Activated CD4-positive, alpha-beta T cell treated with anti-CD3 and anti-CD28 coated beads, Interleukin-2, amount 50 U/mL, for 4 hours (primary cell): ENCODE measurements around the gene CORO1C.
A peak's percentile ranks its signal among the peaks of the same experiment; 100 is the strongest.
"Not testable (repeated sequence)": the region's sequence is repeated elsewhere in the genome, so short reads cannot be mapped to it uniquely, and the experiment has no call there.

ENCODE experiments used
- DNase-seq, 2 experiments: peaks; one replicate each; pipeline ENCODE4 v3.0.0-alpha.2; 2020

The CORO1C gene

GRCh38 chr12:108633081-108633533 is 98.2 kb downstream of the CORO1C start:
- DNase-seq = no peak

- not testable (repeated sequence) for DNase-seq
These were observed 100.1 kb downstream of the CORO1C start for GRCh38 chr12:108631261-108631660.

- no peak for DNase-seq
These were observed 100.7 kb downstream of the CORO1C start for GRCh38 chr12:108630481-108631207.

DNA sequence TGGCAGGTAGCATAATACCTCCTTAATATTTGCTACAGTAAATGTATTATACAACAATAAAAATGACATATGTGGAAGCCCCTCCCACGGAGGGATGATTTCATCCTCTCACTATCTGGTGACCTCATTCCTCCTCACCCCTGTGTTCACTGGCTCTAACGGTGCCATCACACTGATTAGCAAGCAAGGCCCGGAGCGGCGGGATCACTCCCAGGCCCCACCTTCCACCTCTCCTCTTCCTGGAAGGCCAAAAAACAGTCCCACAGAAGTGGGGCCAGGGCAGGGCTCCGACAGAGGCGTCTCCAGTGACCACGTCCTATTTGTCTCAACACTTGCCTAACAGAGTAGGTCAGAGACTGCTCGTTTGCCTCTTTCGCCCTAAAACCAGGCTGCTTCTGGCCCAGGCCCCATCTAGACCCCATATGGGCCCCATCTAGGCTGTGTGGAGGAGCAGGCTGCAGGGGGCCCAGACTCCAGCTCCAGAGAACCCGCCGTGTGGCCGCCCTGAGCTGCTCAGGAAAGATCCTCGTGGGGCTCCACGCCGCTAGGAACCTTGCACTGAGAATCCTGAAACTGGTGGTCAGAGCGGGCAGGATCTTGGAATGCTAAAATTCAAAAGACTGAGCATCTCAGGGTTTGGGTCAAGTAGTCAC is 101.4 kb downstream of the CORO1C start:
- peak; percentile 53 for DNase-seq

- DNase-seq = no peak
These were observed 102.2 kb downstream of the CORO1C start for GRCh38 chr12:108629151-108629550.

- DNase-seq = no peak
These were observed 104.0 kb downstream of the CORO1C start for GRCh38 chr12:108627134-108627920.

DNA sequence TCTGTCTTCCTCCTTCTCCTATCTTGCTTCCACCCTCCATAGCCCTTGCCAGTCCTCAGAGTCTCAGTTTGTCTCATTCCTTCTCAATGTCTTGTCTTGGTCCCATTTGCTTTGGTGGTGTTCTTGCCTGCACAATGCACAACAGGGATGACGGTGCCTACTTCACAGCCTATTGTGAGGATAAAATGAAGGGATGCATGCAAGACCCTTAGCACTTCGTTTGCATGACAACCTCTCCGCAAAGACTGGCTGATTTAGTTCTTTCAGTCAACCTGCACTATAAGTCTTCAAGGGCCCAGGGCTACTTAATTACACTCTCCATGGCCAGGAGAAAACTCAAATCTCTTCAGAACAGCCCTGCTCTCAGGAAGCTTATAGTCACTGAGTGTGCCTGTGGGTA is 106.1 kb downstream of the CORO1C start:
- DNase-seq = no peak

DNA sequence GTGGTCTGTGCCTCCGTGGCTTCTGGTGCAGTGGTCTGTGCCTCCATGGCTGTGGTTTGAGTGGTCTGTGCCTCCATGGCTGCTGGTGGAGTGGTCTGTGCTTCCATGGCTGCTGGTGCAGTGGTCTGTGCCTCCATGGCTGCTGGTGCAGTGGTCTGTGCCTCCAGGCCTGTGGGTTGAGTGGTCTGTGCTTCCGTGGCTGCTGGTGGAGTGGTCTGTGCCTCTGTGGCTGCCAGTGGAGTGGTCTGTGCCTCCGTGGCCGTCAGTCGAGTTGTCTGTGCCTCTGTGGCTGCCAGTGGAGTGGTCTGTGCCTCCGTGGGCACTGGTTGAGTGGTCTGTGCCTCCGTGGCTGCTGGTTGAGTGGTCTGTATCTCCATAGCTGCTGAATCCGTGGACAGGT is 107.7 kb downstream of the CORO1C start:
- no peak for DNase-seq

GRCh38 chr12:108622921-108623514 is 108.3 kb downstream of the CORO1C start:
- DNase-seq = no peak

DNA sequence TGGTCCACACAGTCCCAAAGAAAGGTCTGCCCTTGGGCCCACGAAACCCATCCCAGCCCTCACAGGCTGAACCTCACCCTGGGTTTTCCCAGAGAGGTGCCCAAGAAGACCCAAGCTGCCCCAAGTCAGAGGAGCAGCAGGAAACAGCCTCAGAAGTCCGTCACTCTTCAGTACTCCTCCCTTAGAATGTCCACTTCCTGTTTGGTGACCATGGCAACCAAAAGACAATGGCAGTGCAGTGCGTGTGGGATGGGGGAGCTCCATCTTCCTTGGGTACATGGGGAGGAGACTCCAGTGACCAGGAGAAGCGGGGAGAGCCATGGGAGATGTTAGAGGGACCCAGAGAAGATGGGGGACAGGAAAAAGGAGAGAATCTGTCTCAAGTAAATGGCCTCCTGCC is 108.9 kb downstream of the CORO1C start:
- no peak for DNase-seq

- no peak for DNase-seq
These were observed 110.2 kb downstream of the CORO1C start for GRCh38 chr12:108621161-108621560.

DNA sequence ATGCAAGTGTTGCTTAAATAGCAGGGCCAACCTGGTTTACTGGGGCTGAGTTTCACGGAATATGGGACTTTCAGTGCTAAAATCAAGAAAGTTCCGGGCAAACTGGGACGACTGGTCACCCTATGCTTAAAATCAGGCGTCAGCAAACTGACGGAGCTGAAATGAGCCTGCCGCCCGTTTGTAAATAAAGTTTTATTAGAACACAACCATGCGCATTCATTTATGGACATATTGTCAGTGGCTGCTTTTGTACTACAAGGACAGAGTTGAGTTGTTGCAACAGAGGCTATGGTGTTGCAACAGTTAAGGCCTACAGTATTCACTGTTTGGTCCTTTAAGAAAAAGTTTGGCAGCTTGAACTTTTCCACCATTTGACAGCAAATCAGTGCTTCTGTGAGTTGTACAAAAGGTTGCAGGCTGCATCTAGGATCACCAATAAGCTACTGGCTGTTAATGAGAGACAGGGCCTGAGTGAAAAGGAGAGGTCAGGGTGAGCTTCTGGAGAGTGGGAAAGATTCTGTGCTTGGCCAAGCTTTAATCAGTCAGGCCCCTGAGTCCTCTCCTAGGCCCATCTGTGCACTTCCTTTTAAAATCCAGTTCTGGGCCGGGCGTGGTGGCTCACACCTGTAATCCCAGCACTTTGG is 111.0 kb downstream of the CORO1C start:
- DNase-seq = no peak

GRCh38 chr12:108619369-108620160 is 111.8 kb downstream of the CORO1C start:
- DNase-seq = no peak

GRCh38 chr12:108618953-108619274 is 112.4 kb downstream of the CORO1C start:
- DNase-seq = not testable (repeated sequence)

DNA sequence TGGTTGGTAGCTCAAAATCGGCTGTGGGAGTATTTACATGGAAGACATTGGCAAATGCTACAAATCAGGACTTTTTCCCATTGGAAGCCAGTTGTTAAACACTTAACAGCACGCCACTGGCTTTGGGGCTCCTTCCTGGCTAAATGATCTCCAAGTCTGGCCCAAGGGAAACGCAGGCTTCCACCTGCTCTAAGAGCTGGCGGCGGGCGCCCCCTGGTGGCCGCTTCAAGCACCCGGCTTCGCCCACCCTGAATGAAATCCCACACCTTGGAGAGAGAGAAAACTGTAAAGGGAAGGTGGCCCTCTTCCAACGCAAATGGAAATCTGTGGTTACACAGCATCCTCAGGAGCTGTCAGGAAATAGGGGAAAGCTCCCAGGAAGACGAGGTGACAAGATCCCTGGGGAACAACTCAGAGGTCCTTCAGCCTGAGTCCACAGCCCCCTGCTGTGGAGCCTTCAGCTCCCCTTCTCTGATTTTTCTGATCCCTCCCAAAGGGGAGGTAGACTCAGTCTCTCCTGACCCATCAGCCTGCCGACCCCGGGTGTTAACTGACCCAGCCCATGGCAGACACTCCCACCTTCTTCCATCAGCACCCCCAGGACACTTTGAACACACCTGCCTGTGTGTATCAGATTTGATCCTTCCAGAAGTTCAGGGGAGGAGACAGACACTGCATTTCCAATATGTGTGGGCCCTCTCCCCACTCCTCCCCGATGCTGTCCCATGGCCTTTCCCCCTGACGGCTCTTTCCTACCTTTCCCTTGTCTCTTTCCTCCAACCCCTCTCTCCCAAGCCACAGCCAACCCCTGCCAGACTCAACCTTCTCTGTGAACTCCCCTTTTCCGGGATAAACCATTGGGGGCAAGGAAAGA is 113.0 kb downstream of the CORO1C start:
- peak; percentile 68 to 69 for DNase-seq

GRCh38 chr12:108616941-108617858 is 114.1 kb downstream of the CORO1C start:
- peak; percentile 75 to 82 for DNase-seq

- DNase-seq = no peak
These were observed 115.0 kb downstream of the CORO1C start for GRCh38 chr12:108616359-108616758.

GRCh38 chr12:108615918-108616317 is 115.4 kb downstream of the CORO1C start:
- no peak for DNase-seq

GRCh38 chr12:108614639-108615038 is 116.7 kb downstream of the CORO1C start:
- DNase-seq = no peak

- DNase-seq = no peak
These were observed 117.3 kb downstream of the CORO1C start for GRCh38 chr12:108614041-108614440.
